ENCODE data around the gene BAHD1.

DNA sequence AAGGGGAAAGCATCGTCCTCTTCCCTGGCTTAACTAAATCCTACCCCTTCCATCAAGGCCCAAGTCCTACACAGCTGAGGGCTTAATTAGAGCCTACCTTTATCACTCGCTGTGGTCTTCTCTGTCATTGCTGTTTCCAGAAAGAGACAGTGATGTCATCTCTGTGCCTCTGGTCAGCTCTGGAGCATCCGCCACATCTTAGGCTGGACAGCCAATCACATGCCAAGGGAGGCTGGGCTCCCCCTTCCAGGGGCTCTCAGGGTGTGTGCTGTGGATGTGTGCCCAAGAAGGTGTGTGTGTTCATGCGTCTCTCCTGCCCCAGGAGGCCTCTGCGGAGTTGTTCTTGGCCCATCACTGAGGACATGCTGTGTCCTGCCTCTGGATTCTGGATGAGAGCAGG is 72.9 kb downstream of the BAHD1 start:
- TF ChIP-seq, protein P1, sequence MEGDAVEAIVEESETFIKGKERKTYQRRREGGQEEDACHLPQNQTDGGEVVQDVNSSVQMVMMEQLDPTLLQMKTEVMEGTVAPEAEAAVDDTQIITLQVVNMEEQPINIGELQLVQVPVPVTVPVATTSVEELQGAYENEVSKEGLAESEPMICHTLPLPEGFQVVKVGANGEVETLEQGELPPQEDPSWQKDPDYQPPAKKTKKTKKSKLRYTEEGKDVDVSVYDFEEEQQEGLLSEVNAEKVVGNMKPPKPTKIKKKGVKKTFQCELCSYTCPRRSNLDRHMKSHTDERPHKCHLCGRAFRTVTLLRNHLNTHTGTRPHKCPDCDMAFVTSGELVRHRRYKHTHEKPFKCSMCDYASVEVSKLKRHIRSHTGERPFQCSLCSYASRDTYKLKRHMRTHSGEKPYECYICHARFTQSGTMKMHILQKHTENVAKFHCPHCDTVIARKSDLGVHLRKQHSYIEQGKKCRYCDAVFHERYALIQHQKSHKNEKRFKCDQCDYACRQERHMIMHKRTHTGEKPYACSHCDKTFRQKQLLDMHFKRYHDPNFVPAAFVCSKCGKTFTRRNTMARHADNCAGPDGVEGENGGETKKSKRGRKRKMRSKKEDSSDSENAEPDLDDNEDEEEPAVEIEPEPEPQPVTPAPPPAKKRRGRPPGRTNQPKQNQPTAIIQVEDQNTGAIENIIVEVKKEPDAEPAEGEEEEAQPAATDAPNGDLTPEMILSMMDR (conservative IDR thresholded peaks at IDR 0.05 in 1 of 2, IDR thresholded peaks at IDR 0.05 in 1 of 2; ENCODE audit: low read depth in 1 of 2, low read length in 2 of 2): no peak
- no peak for TF ChIP-seq EZH2 (IDR thresholded peaks at IDR 0.05; ENCODE audit: low read length, missing control alignments)

All from fibroblast of lung (primary cell).